Activated B cell treated with CpG ODN at 0.5 μM for 24 hours (primary cell): Measurements from ENCODE around the gene HACD4. TPM values are rescaled to one million over a fixed set of nuclear protein-coding genes. Genes with fewer than 3 reads are reported as not detected.

ENCODE experiments used
- ATAC-seq: fragments of 200-7000 bp; cut with Tn5 transposase; one replicate; pipeline ENCODE4 v1.10.0; 2021; ENCODE audit warnings: low read depth, mild to moderate bottlenecking, moderate library complexity
- CTCF ChIA-PET: fragments of 350-600 bp; sonication (Branson Sonifier 250); formaldehyde crosslinking; loops from one replicate; lab custom pipeline; 2021; ENCODE audit warnings: antibody characterized with exemption; lab: Charles Lee
- POLR2A ChIA-PET: fragments of 350-600 bp; sonication (Branson Sonifier 250); formaldehyde crosslinking; loops from one replicate; lab custom pipeline; 2021; ENCODE audit warnings: antibody characterized with exemption; lab: Charles Lee
- DNase-seq: peaks from one replicate; pipeline ENCODE4 v3.0.0; 2022
- H3K27ac Mint-ChIP-seq: one replicate; pipeline ENCODE4 v1.8.0; 2020; ENCODE audit warnings: mixed read lengths
- H3K27me3 Mint-ChIP-seq: one replicate; pipeline ENCODE4 v1.8.0; 2021; ENCODE audit warnings: mixed read lengths
- H3K36me3 Mint-ChIP-seq: one replicate; pipeline ENCODE4 v1.8.0; 2021; ENCODE audit warnings: low read depth, mixed read lengths
- H3K4me1 Mint-ChIP-seq: one replicate; pipeline ENCODE4 v1.8.0; 2021; ENCODE audit warnings: mixed read lengths
- H3K4me3 Mint-ChIP-seq: one replicate; pipeline ENCODE4 v1.8.0; 2020; ENCODE audit warnings: mild to moderate bottlenecking, mixed read lengths
- H3K9me3 Mint-ChIP-seq: one replicate; pipeline ENCODE4 v1.8.0; 2020; ENCODE audit warnings: mixed read lengths
- intact Hi-C: fragments of 100-400 bp; cut with micrococcal nuclease; formaldehyde crosslinking; loops from one replicate; pipeline ENCODE4 v1.15.1; 2024
- total RNA-seq: library from RNA; stranded (reverse); gene quantifications from 2 replicates; pipeline ENCODE4 v1.2.3, GENCODE V29; 2022
- TF ChIP-seq, protein P1 (sequence below): fragments of 200-600 bp; IDR thresholded peaks from one replicate; pipeline ENCODE4 v1.8.0; 2022; ENCODE audit warnings: antibody characterized with exemption, mild to moderate bottlenecking

HACD4 gene
- total RNA-seq, 1 donor from 2014 or later = 4.1 TPM

DNA sequence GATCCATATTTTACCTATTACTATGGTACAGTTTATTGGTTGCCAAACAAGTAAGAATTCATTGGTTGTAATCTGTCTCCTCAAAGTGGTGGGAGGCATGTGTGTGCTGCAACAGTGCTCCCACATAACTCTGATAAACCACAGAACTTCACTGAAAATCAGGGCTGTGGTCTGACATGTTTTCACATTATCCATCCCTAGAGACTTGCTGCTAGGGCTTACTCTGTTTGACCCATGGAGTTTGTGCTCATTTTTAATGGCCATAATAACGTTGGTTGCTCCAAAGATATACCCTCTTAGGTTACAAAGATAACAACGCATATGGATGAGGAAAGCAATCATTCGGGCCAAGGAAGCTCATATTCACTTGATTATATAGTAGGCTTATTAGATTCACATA is 37.0 kb downstream of the HACD4 start:
- DNase-seq = no peak
- Mint-ChIP-seq H3K4me3 (no peak overlapping the region), H3K9me3 (no peaks in the 10 kb centered on the region), H3K4me1 (peaks cover 32% of the 10 kb centered on the region), H3K27me3 (no peaks in the 10 kb centered on the region), H3K27ac (no peak overlapping the region), H3K36me3 (peaks cover 29% of the 10 kb centered on the region)
- TF ChIP-seq, protein P1, sequence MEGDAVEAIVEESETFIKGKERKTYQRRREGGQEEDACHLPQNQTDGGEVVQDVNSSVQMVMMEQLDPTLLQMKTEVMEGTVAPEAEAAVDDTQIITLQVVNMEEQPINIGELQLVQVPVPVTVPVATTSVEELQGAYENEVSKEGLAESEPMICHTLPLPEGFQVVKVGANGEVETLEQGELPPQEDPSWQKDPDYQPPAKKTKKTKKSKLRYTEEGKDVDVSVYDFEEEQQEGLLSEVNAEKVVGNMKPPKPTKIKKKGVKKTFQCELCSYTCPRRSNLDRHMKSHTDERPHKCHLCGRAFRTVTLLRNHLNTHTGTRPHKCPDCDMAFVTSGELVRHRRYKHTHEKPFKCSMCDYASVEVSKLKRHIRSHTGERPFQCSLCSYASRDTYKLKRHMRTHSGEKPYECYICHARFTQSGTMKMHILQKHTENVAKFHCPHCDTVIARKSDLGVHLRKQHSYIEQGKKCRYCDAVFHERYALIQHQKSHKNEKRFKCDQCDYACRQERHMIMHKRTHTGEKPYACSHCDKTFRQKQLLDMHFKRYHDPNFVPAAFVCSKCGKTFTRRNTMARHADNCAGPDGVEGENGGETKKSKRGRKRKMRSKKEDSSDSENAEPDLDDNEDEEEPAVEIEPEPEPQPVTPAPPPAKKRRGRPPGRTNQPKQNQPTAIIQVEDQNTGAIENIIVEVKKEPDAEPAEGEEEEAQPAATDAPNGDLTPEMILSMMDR = no peak
- ATAC-seq = no peak
- ChIA-PET CTCF (no interaction called here), POLR2A (no interaction called here)
- intact Hi-C loops = no loop called here

- Mint-ChIP-seq H3K4me3 (no peak overlapping the region), H3K36me3 (peaks cover 30% of the 10 kb centered on the region), H3K27ac (no peak overlapping the region), H3K4me1 (peaks cover 10% of the 10 kb centered on the region), H3K9me3 (no peaks in the 10 kb centered on the region), H3K27me3 (no peaks in the 10 kb centered on the region)
- ChIA-PET CTCF (no interaction called here), POLR2A (no interaction called here)
- intact Hi-C loops = no loop called here
- TF ChIP-seq, protein P1 = no peak
- DNase-seq = no peak
- ATAC-seq = no peak
These were observed 40.6 kb downstream of the HACD4 start for GRCh38 chr9:20990867-20991266.

GRCh38 chr9:20989923-20990341 is 41.5 kb downstream of the HACD4 start:
- peaks cover 26% of the 10 kb centered on the region for H3K36me3 Mint-ChIP-seq
- peaks cover 1% of the 10 kb centered on the region for H3K4me1 Mint-ChIP-seq
- H3K27me3 Mint-ChIP-seq = no peaks in the 10 kb centered on the region
- no peak for ATAC-seq
- TF ChIP-seq, protein P1 = no peak
- H3K4me3 Mint-ChIP-seq = no peak overlapping the region
- intact Hi-C loops = no loop called here
- DNase-seq = no peak
- H3K9me3 Mint-ChIP-seq = no peaks in the 10 kb centered on the region
- POLR2A ChIA-PET = no interaction called here
- CTCF ChIA-PET = no interaction called here
- no peak overlapping the region for H3K27ac Mint-ChIP-seq

DNA sequence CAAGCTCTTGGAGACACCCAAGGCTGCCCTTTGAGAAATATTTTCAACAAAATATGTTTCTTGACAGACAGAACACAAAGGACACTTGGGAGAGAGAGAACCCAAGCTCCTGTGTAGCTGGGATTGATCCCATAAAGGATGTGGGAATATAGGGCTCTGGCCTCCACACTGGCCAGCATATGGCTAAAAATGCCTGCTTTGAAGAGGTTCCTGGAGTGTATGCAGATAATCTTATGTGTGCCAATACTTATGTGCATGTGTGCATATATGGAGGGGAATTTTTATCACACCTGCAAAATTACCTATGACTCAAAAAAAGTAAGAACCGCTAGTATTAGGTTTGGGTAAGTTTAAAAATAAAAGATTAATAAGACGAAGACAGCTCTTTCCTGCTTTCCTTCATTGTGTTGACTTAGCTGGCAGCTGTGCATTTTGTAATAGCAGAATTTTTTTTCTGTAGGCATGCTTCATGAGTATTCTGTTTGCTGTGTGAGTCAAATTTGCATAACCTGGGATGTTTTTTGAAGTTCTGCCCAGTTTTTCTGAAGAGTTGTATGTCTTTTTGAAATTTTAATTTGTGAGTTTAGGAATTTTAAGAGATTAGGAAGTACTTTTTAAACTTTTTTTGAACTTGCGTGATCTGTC is 42.6 kb downstream of the HACD4 start:
- ChIA-PET POLR2A (no interaction called here), CTCF (no interaction called here)
- H3K36me3 Mint-ChIP-seq = peaks cover 22% of the 10 kb centered on the region
- TF ChIP-seq, protein P1 = no peak
- no peaks in the 10 kb centered on the region for H3K9me3 Mint-ChIP-seq
- no peaks in the 10 kb centered on the region for H3K27me3 Mint-ChIP-seq
- no peak overlapping the region for H3K4me3 Mint-ChIP-seq
- DNase-seq (no peak), ATAC-seq (no peak)
- no peaks in the 10 kb centered on the region for H3K4me1 Mint-ChIP-seq
- H3K27ac Mint-ChIP-seq = no peak overlapping the region
- intact Hi-C loops = no loop called here

DNA sequence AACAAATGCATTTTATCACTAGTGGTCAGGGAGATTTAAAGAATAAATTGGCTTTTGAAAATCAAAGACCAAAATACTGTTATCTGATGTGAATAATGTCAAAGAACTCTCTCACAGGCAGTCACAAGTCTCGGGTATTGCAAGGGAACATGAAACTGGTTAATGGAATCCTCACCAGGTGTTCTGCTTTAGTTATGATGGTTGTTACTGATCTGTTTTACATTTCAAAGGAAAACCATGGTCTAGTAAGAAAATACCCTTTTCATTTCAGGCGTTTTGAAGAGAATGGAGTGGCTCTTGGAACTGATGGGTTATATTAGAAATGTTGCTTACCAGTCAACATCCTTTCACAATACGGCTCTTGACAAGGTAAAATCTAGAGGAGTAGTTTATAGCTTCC is 43.4 kb downstream of the HACD4 start:
- DNase-seq (no peak), ATAC-seq (no peak)
- Mint-ChIP-seq H3K9me3 (no peaks in the 10 kb centered on the region), H3K36me3 (peaks cover 19% of the 10 kb centered on the region), H3K4me3 (no peak overlapping the region), H3K27ac (no peak overlapping the region), H3K27me3 (no peaks in the 10 kb centered on the region), H3K4me1 (no peaks in the 10 kb centered on the region)
- TF ChIP-seq, protein P1 = no peak
- POLR2A ChIA-PET = no interaction called here
- CTCF ChIA-PET = no interaction called here
- intact Hi-C loops = no loop called here
